GM11168 (cell line): ENCODE data around the gene APLF.
"Not testable (repeated sequence)": the region's sequence is repeated elsewhere in the genome, so short reads cannot be mapped to it uniquely, and the experiment has no call there.

ENCODE experiments used
- in situ Hi-C: fragments of 300-500 bp; cut with MboI; formaldehyde crosslinking; loops from one replicate; pipeline ENCODE4 v1.12.0; 2022; ENCODE audit warnings: low sequenced_read_pairs; ENCODE audit not compliant: unreplicated experiment

The APLF gene

GRCh38 chr2:68516051-68516955, 48.9 kb downstream of the APLF start:
- in situ Hi-C loops = no loop called here

GRCh38 chr2:68519236-68519635, 51.9 kb downstream of the APLF start:
- in situ Hi-C loops = no loop called here

GRCh38 chr2:68521037-68521436, 53.7 kb downstream of the APLF start:
- in situ Hi-C loops = no loop called here

GRCh38 chr2:68526943-68527342, 59.6 kb downstream of the APLF start:
- in situ Hi-C loops = not testable (repeated sequence)

GRCh38 chr2:68527343-68528081, 60.1 kb downstream of the APLF start:
- in situ Hi-C loops = not testable (repeated sequence)

GRCh38 chr2:68529156-68529555, 61.8 kb downstream of the APLF start:
- in situ Hi-C loops = not testable (repeated sequence)

GRCh38 chr2:68529651-68530050, 62.3 kb downstream of the APLF start:
- in situ Hi-C loops = not testable (repeated sequence)

GRCh38 chr2:68536000-68536399, 68.6 kb downstream of the APLF start:
- in situ Hi-C loops = no loop called here

GRCh38 chr2:68537011-68537410, 69.6 kb downstream of the APLF start:
- in situ Hi-C loops = no loop called here

GRCh38 chr2:68537809-68538208, 70.4 kb downstream of the APLF start:
- in situ Hi-C loops = no loop called here

GRCh38 chr2:68544811-68545210, 77.4 kb downstream of the APLF start:
- in situ Hi-C loops = no loop called here

- in situ Hi-C loops = no loop called here
Observed at GRCh38 chr2:68548396-68548795, 81.0 kb downstream of the APLF start.

- in situ Hi-C loops = no loop called here
Observed at GRCh38 chr2:68553098-68553497, 85.7 kb downstream of the APLF start.

- in situ Hi-C loops = not testable (repeated sequence)
Observed at GRCh38 chr2:68555425-68556206, 88.2 kb downstream of the APLF start.

- in situ Hi-C loops = no loop called here
Observed at GRCh38 chr2:68556381-68556780, 89.0 kb downstream of the APLF start.

GRCh38 chr2:68558576-68558975, 91.2 kb downstream of the APLF start:
- in situ Hi-C loops = no loop called here

- in situ Hi-C loops = no loop called here
Observed at GRCh38 chr2:68559692-68560091, 92.3 kb downstream of the APLF start.

- in situ Hi-C loops = no loop called here
Observed at GRCh38 chr2:68560545-68560944, 93.2 kb downstream of the APLF start.

- in situ Hi-C loops = no loop called here
Observed at GRCh38 chr2:68561372-68561771, 94.0 kb downstream of the APLF start.

GRCh38 chr2:68562934-68563333, 95.5 kb downstream of the APLF start:
- in situ Hi-C loops = no loop called here

- in situ Hi-C loops = no loop called here
Observed at GRCh38 chr2:68564426-68564825, 97.0 kb downstream of the APLF start.
